Fibroblast of the aortic adventitia (primary cell): ENCODE data around the gene CCNF. TPM values are rescaled to one million over a fixed set of nuclear protein-coding genes. Genes with fewer than 3 reads are reported as not detected.
"Not testable (repeated sequence)": the region's sequence is repeated elsewhere in the genome, so short reads cannot be mapped to it uniquely, and the experiment has no call there.

Experiments used
- DNase-seq: peaks from one replicate; pipeline ENCODE4 v3.0.0-alpha.2; 2010; ENCODE audit warnings: low read depth
- H3K4me3 ChIP-seq: 2 replicates; pipeline ENCODE4 v1.5.1; 2011; ENCODE audit warnings: low read depth, mild to moderate bottlenecking, control low read depth, low read length, moderate library complexity
- total RNA-seq: library from RNA; depleted of rRNA; stranded (reverse); fragments of >200 nt; gene quantifications from 2 replicates; pipeline ENCODE4 v1.2.3, GENCODE V29; 2012; ENCODE audit warnings: low replicate concordance
- TF ChIP-seq, protein P1 (sequence below): IDR thresholded peaks from 2 replicates; pipeline ENCODE4 v1.5.1; 2011; ENCODE audit warnings: mild to moderate bottlenecking, low read length, control low read depth, inconsistent platforms; ENCODE audit not compliant: insufficient read depth

The CCNF gene
- total RNA-seq, 1 donor = 21.1 TPM

DNA sequence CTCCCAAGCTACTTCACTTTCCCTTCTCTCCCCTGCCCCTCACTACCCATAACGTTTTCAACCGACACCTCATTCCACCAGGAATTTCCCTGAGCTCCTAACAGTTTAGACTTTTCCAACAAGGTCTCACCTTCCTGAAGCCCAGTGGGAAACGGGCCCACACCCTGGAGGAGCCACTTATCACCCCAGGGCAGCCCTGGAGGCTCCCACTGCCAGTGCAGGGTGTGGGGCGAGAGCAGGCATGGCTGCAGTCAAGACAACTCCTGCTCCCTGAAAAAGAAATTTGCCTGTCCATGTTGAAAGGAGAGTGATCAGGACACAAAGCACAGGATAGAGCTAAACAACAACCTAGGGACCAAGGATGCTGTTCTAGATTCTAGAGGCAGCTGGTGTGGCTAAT is 1.7 kb upstream of the CCNF start:
- H3K4me3 ChIP-seq = no peak overlapping the region
- TF ChIP-seq, protein P1, sequence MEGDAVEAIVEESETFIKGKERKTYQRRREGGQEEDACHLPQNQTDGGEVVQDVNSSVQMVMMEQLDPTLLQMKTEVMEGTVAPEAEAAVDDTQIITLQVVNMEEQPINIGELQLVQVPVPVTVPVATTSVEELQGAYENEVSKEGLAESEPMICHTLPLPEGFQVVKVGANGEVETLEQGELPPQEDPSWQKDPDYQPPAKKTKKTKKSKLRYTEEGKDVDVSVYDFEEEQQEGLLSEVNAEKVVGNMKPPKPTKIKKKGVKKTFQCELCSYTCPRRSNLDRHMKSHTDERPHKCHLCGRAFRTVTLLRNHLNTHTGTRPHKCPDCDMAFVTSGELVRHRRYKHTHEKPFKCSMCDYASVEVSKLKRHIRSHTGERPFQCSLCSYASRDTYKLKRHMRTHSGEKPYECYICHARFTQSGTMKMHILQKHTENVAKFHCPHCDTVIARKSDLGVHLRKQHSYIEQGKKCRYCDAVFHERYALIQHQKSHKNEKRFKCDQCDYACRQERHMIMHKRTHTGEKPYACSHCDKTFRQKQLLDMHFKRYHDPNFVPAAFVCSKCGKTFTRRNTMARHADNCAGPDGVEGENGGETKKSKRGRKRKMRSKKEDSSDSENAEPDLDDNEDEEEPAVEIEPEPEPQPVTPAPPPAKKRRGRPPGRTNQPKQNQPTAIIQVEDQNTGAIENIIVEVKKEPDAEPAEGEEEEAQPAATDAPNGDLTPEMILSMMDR = no peak
- no peak for DNase-seq

DNA sequence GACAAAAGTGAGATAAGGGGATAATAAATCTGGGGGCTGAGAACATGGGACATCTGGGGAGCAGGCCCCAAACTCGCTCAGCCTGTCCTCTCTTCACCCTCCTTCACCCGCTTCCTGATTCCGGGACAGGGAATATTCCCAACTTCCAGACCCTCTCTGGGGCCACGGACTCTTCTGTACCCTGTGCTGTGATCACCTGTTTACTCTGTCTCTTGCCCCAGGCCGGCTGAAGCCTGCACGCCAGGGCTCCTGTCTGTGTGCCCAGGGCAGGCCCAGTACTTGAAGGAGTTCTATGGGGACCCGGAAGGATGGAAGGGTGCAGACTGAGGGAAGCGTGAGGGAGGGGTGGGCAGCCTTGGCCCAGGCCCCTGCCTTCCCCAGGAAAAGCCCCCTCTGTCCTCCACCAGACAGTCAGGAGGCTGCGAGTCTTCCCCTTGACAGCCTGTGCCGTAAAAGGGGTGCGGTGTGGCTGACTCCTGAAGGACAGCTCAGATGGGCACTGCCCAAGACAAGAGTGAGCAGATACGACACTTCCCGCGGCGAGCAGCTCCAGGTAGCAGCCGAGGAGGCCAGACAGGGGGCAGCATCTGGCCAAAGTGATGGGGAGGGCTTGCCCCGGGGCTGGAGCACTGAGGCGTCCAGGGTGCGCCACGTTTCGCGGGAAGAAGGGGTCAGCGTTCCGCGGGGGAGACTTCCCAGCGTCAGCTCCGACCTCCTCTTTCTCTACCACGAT is 1.0 kb upstream of the CCNF start:
- DNase-seq = peak; percentile 7
- TF ChIP-seq, protein P1 = peak; percentile 41
- H3K4me3 ChIP-seq = peak overlapping the region; percentile 85

DNA sequence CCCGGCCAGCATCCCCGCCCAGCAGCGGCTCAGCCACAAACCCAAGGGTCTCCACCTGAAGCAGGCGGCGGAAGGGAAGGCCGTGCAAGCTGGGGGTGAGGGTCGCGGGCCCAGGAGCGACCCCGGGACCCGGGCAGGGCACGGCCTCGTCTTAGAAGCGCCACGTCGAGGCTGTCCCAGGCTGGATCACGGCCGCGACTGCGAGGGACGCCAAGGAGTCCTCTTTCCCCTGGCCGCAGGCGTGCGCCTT is 538 bp upstream of the CCNF start:
- H3K4me3 ChIP-seq = peak overlapping the region; percentile 85
- no peak for DNase-seq
- TF ChIP-seq, protein P1 = no peak

DNA sequence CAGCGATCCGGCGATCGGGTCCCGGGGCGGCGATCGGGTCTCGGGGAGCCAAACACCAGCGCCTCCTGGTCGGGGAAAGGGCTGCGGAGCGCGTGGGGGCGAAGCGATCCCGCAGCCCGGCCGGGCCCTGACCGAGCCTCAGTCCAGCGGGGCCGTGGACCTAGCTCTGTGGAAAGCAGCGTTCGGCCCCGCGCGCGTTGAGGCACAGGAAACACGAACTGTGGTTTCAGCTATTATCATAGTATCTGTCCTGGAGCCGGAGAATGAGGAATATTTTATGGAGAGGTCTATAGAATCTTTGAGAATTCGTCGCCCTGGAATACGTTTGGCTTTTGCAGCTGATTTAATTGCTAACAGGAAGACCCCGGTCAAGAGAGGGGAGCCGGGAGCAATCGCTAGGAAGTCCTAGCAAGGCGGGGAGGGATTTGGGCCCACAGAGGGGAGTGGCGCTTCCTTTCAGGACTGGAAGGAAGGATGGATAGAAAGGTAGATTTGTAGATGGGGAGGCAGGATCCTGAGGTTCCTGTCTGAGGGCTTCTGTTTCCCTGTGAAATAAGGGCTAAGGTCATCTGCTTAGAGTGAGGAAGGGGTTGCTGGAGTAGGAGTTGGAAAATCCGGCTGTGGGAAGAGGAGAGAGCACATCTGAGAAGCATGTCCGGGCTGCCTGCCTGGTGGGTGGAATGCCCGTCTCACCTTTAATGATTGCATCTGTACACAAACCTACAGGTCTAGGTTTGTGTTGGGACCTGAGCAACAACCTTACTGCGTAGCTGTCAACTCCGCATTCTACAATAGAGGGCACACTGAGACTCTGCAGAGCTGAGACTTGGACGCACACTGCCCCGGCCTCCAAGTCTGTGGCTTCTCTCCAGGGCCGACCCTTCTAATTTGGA is 770 bp downstream of the CCNF start:
- peak; percentile 16 for DNase-seq
- TF ChIP-seq, protein P1 = no peak
- peak overlapping the region; percentile 79 for H3K4me3 ChIP-seq

DNA sequence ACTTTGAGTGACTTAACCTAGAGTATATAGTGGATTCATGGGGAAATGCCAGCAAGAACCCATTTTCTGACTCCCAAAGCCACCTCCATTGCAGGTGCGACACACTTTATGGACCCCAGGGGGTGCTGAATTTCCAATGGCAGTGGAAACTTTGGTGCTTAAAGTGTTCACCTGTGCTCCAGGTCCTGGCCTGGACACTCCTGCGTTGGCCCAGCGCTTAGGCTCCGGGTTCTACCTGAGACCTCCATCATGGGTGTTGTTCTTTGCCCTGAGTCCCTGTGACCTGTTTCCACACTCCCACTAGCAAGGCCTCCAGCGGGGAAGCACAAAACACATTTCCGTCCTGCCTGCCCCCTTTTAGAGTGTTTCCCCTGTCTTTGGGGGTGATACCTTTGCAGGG is 3.0 kb downstream of the CCNF start:
- H3K4me3 ChIP-seq = no peak overlapping the region
- TF ChIP-seq, protein P1 = no peak
- DNase-seq = no peak

DNA sequence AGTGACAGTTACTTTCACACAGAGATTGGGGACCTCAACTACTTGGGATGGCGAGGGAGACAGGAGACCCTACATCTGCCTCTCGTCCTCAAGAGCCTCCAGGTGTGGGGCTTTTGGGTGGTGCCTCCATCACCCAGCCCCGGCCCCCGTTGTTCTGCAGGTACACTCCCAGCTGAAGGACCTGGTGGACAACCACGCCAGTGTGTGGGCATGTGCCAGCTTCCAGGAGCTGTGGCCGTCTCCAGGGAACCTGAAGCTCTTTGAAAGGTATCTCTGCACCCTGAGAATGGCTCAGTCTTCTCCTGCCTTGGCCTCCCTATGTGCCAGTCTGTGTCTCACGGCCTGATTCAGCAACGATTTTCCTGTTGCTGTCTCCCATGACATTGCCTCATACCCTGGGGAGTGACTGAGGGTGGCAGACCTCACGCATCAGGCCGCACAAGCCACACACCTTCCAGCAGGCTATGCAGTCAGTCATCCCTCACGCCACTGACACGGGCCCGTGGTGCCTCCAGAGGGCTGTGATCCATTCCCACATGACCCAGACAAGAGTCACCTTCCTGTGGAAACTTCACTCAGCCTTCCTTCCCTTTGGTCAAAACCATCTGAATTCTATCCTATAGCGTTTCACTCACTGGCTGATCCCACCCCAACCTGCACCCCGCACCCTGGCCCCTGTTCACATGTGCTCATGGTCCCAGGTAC is 3.7 kb downstream of the CCNF start:
- H3K4me3 ChIP-seq = no peak overlapping the region
- no peak for DNase-seq
- TF ChIP-seq, protein P1 = no peak

DNA sequence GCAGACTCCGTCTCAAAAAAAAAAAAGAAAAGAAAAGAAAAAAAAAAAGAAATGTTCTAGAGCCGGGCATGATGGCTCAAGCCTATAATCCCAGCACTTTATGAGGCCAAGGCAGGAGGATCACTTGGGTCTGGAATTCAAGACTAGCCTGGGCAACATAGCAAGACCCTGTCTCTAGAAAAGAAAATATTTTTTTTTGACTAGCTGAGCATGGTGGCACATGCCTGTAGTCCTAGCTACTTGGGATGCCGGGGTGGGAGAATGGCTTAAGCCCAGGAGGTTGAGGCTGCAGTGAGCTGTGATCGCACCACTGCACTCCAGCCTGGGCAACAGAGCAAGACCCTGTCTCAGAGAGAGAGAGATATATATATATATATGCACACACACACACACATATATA is 6.0 kb downstream of the CCNF start:
- not testable (repeated sequence) for DNase-seq, H3K4me3 ChIP-seq
